Activated naive CD4-positive, alpha-beta T cell treated with anti-CD3 and anti-CD28 coated beads, Interleukin-2, amount 50 U/mL, for 24 hours (primary cell): ENCODE results near the gene TCEA2.

Experiments used
- H3K27ac Mint-ChIP-seq: one replicate; pipeline ENCODE4 v1.8.0; 2021; ENCODE audit warnings: mild to moderate bottlenecking, mixed read lengths
- H3K27me3 Mint-ChIP-seq: one replicate; pipeline ENCODE4 v1.8.0; 2021; ENCODE audit warnings: mixed read lengths
- H3K36me3 Mint-ChIP-seq: one replicate; pipeline ENCODE4 v1.8.0; 2021; ENCODE audit warnings: mixed read lengths
- H3K4me1 Mint-ChIP-seq: one replicate; pipeline ENCODE4 v1.8.0; 2021; ENCODE audit warnings: mixed read lengths
- H3K4me3 Mint-ChIP-seq: one replicate; pipeline ENCODE4 v1.8.0; 2021; ENCODE audit warnings: mild to moderate bottlenecking, mixed read lengths
- H3K9me3 Mint-ChIP-seq: one replicate; pipeline ENCODE4 v1.8.0; 2021; ENCODE audit warnings: mixed read lengths

The TCEA2 gene

GRCh38 chr20:64067005-64067632 is 4.1 kb downstream of the TCEA2 start:
- H3K36me3 Mint-ChIP-seq, result no peaks in the 10 kb centered on the region
- H3K4me1 Mint-ChIP-seq, result peaks cover 36% of the 10 kb centered on the region
- H3K27ac Mint-ChIP-seq, result no peak overlapping the region
- no peaks in the 10 kb centered on the region for H3K9me3 Mint-ChIP-seq
- H3K27me3 Mint-ChIP-seq, result no peaks in the 10 kb centered on the region
- H3K4me3 Mint-ChIP-seq, result no peak overlapping the region

- Mint-ChIP-seq H3K4me3 (no peak overlapping the region), H3K27me3 (no peaks in the 10 kb centered on the region), H3K36me3 (no peaks in the 10 kb centered on the region), H3K27ac (no peak overlapping the region), H3K9me3 (no peaks in the 10 kb centered on the region), H3K4me1 (peaks cover 36% of the 10 kb centered on the region)
Measured at GRCh38 chr20:64067733-64068307, 4.8 kb downstream of the TCEA2 start.

GRCh38 chr20:64068386-64069208 is 5.6 kb downstream of the TCEA2 start:
- Mint-ChIP-seq H3K9me3 (no peaks in the 10 kb centered on the region), H3K36me3 (no peaks in the 10 kb centered on the region), H3K27ac (no peak overlapping the region), H3K4me3 (no peak overlapping the region), H3K4me1 (peaks cover 35% of the 10 kb centered on the region), H3K27me3 (no peaks in the 10 kb centered on the region)

- Mint-ChIP-seq H3K4me1 (peaks cover 29% of the 10 kb centered on the region), H3K9me3 (no peaks in the 10 kb centered on the region), H3K27ac (no peak overlapping the region), H3K36me3 (no peaks in the 10 kb centered on the region), H3K27me3 (no peaks in the 10 kb centered on the region), H3K4me3 (no peak overlapping the region)
Measured at GRCh38 chr20:64069209-64069613, 6.2 kb downstream of the TCEA2 start.

- Mint-ChIP-seq H3K27ac (no peak overlapping the region), H3K36me3 (no peaks in the 10 kb centered on the region), H3K9me3 (no peaks in the 10 kb centered on the region), H3K4me3 (no peak overlapping the region), H3K27me3 (no peaks in the 10 kb centered on the region), H3K4me1 (peaks cover 24% of the 10 kb centered on the region)
Measured at GRCh38 chr20:64069614-64070243, 6.7 kb downstream of the TCEA2 start.

GRCh38 chr20:64070244-64070993 is 7.4 kb downstream of the TCEA2 start:
- Mint-ChIP-seq H3K4me3 (no peak overlapping the region), H3K27ac (no peak overlapping the region), H3K9me3 (no peaks in the 10 kb centered on the region), H3K4me1 (peaks cover 19% of the 10 kb centered on the region), H3K27me3 (no peaks in the 10 kb centered on the region), H3K36me3 (no peaks in the 10 kb centered on the region)

- Mint-ChIP-seq H3K27me3 (no peaks in the 10 kb centered on the region), H3K9me3 (no peaks in the 10 kb centered on the region), H3K36me3 (no peaks in the 10 kb centered on the region), H3K4me3 (no peak overlapping the region), H3K4me1 (peaks cover 9% of the 10 kb centered on the region), H3K27ac (peak overlapping the region; percentile 59)
Measured at GRCh38 chr20:64071341-64072332, 8.6 kb downstream of the TCEA2 start.

- no peaks in the 10 kb centered on the region for H3K36me3 Mint-ChIP-seq
- H3K4me1 Mint-ChIP-seq, result peaks cover under 1% of the 10 kb centered on the region
- no peaks in the 10 kb centered on the region for H3K27me3 Mint-ChIP-seq
- no peaks in the 10 kb centered on the region for H3K9me3 Mint-ChIP-seq
- no peak overlapping the region for H3K4me3 Mint-ChIP-seq
- peak overlapping the region; percentile 59 for H3K27ac Mint-ChIP-seq
Measured at GRCh38 chr20:64072498-64073063, 9.6 kb downstream of the TCEA2 start.

- Mint-ChIP-seq H3K4me1 (peaks cover 6% of the 10 kb centered on the region), H3K27me3 (no peaks in the 10 kb centered on the region), H3K27ac (no peak overlapping the region), H3K9me3 (no peaks in the 10 kb centered on the region), H3K4me3 (no peak overlapping the region), H3K36me3 (no peaks in the 10 kb centered on the region)
Measured at GRCh38 chr20:64073476-64074183, 10.6 kb downstream of the TCEA2 start.

- Mint-ChIP-seq H3K4me1 (peaks cover 13% of the 10 kb centered on the region), H3K4me3 (no peak overlapping the region), H3K36me3 (no peaks in the 10 kb centered on the region), H3K27ac (no peak overlapping the region), H3K27me3 (no peaks in the 10 kb centered on the region), H3K9me3 (no peaks in the 10 kb centered on the region)
Measured at GRCh38 chr20:64074184-64074789, 11.3 kb downstream of the TCEA2 start.

GRCh38 chr20:64074963-64075362 is 12.0 kb downstream of the TCEA2 start:
- Mint-ChIP-seq H3K27me3 (no peaks in the 10 kb centered on the region), H3K36me3 (no peaks in the 10 kb centered on the region), H3K27ac (no peak overlapping the region), H3K9me3 (no peaks in the 10 kb centered on the region), H3K4me3 (no peak overlapping the region), H3K4me1 (peaks cover 13% of the 10 kb centered on the region)

- H3K4me1 Mint-ChIP-seq, result peaks cover 14% of the 10 kb centered on the region
- H3K27ac Mint-ChIP-seq, result no peak overlapping the region
- no peaks in the 10 kb centered on the region for H3K9me3 Mint-ChIP-seq
- H3K36me3 Mint-ChIP-seq, result no peaks in the 10 kb centered on the region
- no peak overlapping the region for H3K4me3 Mint-ChIP-seq
- no peaks in the 10 kb centered on the region for H3K27me3 Mint-ChIP-seq
Measured at GRCh38 chr20:64075556-64075955, 12.6 kb downstream of the TCEA2 start.
